Activated CD8-positive, alpha-beta memory T cell treated with anti-CD3 and anti-CD28 coated beads, Interleukin-2, amount 50 U/mL, for 4 hours (primary cell): Measurements from ENCODE around the gene LMTK3.

Experiments
- DNase-seq: peaks from one replicate; pipeline ENCODE4 v3.0.0-alpha.2; 2020

LMTK3 gene

GRCh38 chr19:48443731-48444128 lies 67.9 kb downstream of the LMTK3 start:
- DNase-seq = no peak

GRCh38 chr19:48443256-48443655 lies 68.4 kb downstream of the LMTK3 start:
- DNase-seq = no peak

- DNase-seq = no peak
Measured at GRCh38 chr19:48442116-48443035, 69.3 kb downstream of the LMTK3 start.

- DNase-seq = no peak
Measured at GRCh38 chr19:48441360-48442050, 70.1 kb downstream of the LMTK3 start.

GRCh38 chr19:48436586-48436985 lies 75.0 kb downstream of the LMTK3 start:
- DNase-seq = no peak
